HG03039 (cell line): Measurements from ENCODE around the gene FAM72B.
"Not testable (repeated sequence)": the region's sequence is repeated elsewhere in the genome, so short reads cannot be mapped to it uniquely, and the experiment has no call there.

ENCODE experiments used
- ATAC-seq: cut with Tn5 transposase; IDR thresholded peaks from one replicate; pipeline ENCODE4 v1.9.1; 2021; ENCODE audit warnings: mild to moderate bottlenecking, moderate library complexity; ENCODE audit not compliant: unreplicated experiment

FAM72B gene

GRCh38 chr1:121155671-121156358, 28.3 kb downstream of the FAM72B start:
- ATAC-seq = not testable (repeated sequence)

GRCh38 chr1:121154811-121155210, 29.3 kb downstream of the FAM72B start:
- ATAC-seq = not testable (repeated sequence)

DNA sequence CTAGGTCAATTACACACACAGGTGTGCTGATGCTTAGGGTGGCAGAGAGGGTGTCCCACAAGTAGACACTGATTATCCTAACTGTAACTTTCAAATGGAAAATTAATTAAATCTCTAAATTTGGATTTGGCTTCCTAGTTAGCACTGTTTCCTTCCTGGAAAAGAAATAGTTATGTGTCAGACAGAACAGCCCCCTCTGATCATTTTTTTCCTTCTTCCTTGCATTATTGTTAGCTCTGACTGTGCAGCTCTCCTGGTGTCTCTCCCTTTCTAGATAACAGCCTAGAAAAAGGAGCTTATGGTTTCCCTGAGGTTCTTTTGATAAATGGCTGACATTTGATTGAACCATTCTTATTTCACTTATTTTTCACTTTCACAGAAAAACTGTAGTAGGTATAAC, 31.4 kb downstream of the FAM72B start:
- not testable (repeated sequence) for ATAC-seq

DNA sequence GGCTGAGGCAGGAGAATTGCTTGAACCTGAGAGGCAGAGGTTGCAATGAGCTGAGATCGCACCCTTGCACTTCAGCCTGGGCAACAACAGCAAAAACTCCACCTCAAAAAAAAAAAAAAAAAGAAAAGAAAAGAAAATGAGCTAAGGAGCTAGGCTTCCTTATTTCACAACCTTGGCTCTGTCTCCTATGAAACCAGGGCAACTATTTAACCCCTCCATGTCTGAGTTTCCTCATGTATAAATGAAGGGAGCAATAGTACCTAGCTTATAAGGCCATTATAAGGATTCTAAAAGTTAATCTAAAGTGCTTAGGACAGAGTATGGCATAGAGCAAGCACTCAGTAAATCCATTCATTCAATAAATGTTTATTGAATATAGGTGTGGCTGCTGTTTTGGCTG, 32.8 kb downstream of the FAM72B start:
- not testable (repeated sequence) for ATAC-seq

DNA sequence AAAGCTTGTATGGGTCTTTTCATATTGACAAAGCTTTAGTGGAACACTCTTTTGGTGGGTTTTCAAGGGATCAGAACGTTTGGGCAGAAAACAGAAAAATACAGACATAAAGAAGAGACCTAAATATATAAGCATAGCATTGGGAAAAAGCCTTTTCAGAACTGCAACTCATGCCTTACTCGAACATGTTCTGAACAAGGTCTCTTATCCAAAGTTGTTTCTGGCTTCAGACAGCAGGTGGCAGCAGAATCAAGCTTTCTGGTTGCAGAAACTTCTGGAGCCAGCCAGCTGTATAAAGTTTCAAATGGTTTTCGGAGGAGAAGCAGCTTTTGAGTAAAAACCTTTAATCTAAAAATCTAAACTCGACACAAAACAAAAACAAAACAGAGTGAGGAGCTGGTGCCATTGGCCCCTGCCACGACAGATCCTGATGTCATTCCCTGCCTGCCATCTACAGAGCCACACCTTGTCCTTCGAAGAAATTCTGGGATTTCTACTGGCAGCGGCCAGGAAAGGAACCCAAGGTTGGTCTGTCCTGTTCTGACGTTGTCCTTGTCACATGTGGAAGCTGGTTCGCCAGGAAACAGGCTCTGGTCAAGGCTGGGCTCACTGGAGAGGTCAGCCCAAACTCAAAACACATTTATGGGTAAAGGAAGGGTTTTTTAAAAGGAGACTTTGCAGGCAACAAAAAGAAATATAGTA, 35.5 kb downstream of the FAM72B start:
- ATAC-seq = not testable (repeated sequence)

DNA sequence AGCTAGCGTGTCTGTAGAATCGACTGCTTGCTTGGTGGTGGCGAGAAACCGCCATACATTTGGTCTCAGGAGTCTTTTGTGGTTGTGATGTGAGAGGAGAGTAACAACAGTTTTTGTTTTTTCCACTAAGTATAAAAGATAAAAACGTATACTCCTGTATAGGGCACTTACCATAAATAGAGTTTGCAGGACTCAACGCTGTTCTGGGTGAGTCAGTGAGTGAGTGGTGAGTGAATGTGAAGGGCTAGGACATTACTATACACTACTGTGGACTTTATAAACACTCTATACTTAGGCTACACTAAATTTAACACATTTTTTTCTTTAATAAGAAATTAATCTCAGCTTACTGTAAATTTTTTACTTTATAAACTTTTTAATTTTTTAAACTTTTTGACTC, 43.7 kb downstream of the FAM72B start:
- not testable (repeated sequence) for ATAC-seq

DNA sequence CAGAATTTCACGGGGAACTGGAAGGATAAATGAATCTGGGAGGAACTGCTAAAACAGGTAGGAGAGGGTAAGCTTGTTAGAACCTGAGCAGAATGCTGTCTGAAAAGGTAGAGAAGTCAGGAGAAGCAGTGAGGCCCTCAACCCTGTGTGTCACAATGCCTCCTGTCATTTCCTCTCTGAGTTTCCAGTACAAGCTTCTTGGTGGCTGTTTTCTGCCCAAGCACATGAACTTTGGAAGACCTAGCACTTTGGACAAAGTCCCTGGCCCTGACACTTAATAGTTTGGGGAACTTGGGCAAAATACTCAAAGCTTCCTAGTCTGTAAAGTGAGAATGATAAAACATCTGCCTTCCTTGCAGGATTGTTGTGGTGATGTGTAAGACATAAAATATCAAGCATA, 52.6 kb downstream of the FAM72B start:
- not testable (repeated sequence) for ATAC-seq

GRCh38 chr1:121118480-121118824, 65.7 kb downstream of the FAM72B start:
- not testable (repeated sequence) for ATAC-seq
